GM18861 (cell line): ENCODE measurements around the gene SMIM45.

ENCODE experiments used
- ATAC-seq: cut with Tn5 transposase; IDR thresholded peaks from one replicate; pipeline ENCODE4 v1.9.1; 2021; ENCODE audit not compliant: unreplicated experiment

SMIM45 gene

GRCh38 chr22:41998361-41999261 is 46.7 kb downstream of the SMIM45 start, which contains the start of gene WBP2NL:
Gene WBP2NL, plus strand, starts transcription at chr22:41998788. Its CDS starts 31 bp downstream, at chr22:41998819.
- ATAC-seq = peak; percentile 58

- ATAC-seq = no peak
Measured at GRCh38 chr22:42000466-42000865, 48.5 kb downstream of the SMIM45 start.

- ATAC-seq = no peak
Measured at GRCh38 chr22:42001121-42001520, 49.2 kb downstream of the SMIM45 start.

- ATAC-seq = no peak
Measured at GRCh38 chr22:42001706-42002105, 49.8 kb downstream of the SMIM45 start.

GRCh38 chr22:42007922-42008321 is 56.0 kb downstream of the SMIM45 start:
- ATAC-seq = no peak
